WTC11 (cell line): ENCODE measurements around the gene ADCYAP1R1. TPM values are rescaled to one million over a fixed set of nuclear protein-coding genes. Genes with fewer than 3 reads are reported as not detected.

ENCODE experiments used
- ATAC-seq: fragments of 200-7000 bp; cut with Tn5 transposase; 2 replicates; pipeline ENCODE4 v1.10.0; 2021; ENCODE audit warnings: mild to moderate bottlenecking, moderate library complexity
- CTCF ChIA-PET: fragments of 300-600 bp; sonication (Branson Sonifier 250); formaldehyde crosslinking; loops from one replicate; lab custom pipeline; 2021; ENCODE audit warnings: antibody characterized with exemption; lab: Charles Lee
- POLR2A ChIA-PET: fragments of 350-600 bp; sonication (Branson Sonifier 250); formaldehyde crosslinking; loops from one replicate; lab custom pipeline; 2021; ENCODE audit warnings: antibody characterized with exemption; lab: Charles Lee
- DNase-seq: peaks from one replicate; pipeline ENCODE4 v3.0.0; 2021; ENCODE audit warnings: low spot score
- H3K27ac Mint-ChIP-seq: 2 replicates; pipeline ENCODE4 v1.8.0; 2021; ENCODE audit warnings: mixed read lengths
- H3K27me3 Mint-ChIP-seq: 2 replicates; pipeline ENCODE4 v1.8.0; 2021; ENCODE audit warnings: low read depth, mild to moderate bottlenecking, moderate library complexity, mixed read lengths
- H3K36me3 Mint-ChIP-seq: 2 replicates; pipeline ENCODE4 v1.8.0; 2021; ENCODE audit warnings: mixed read lengths
- H3K4me1 Mint-ChIP-seq: 2 replicates; pipeline ENCODE4 v1.8.0; 2022; ENCODE audit warnings: mixed read lengths
- H3K4me3 Mint-ChIP-seq: 2 replicates; pipeline ENCODE4 v1.8.0; 2021; ENCODE audit warnings: mild to moderate bottlenecking, moderate library complexity, mixed read lengths
- H3K9me3 Mint-ChIP-seq: 2 replicates; pipeline ENCODE4 v1.8.0; 2021; ENCODE audit warnings: mixed read lengths
- ARID4B ChIP-seq: sonication (generic); formaldehyde crosslinking; IDR thresholded peaks from 2 replicates; pipeline ENCODE4 v1.8.0; 2023; ENCODE audit warnings: missing genetic modification reagents, mild to moderate bottlenecking, borderline replicate concordance
- ATF2 ChIP-seq: sonication (generic); formaldehyde crosslinking; IDR thresholded peaks from 2 replicates; pipeline ENCODE4 v1.8.1; 2022; ENCODE audit warnings: low read depth, missing genetic modification reagents, borderline replicate concordance
- ESRRA ChIP-seq: sonication (generic); formaldehyde crosslinking; IDR thresholded peaks from 2 replicates; pipeline ENCODE4 v1.8.1; 2022; ENCODE audit warnings: mild to moderate bottlenecking, missing genetic modification reagents, borderline replicate concordance
- GRHL2 ChIP-seq: fragments of 250-450 bp; sonication (Bioruptor Pico); IDR thresholded peaks from 2 replicates; pipeline ENCODE4 v1.8.0; 2022; ENCODE audit warnings: mild to moderate bottlenecking, moderate library complexity; ENCODE audit not compliant: insufficient replicate concordance, severe bottlenecking
- JAZF1 ChIP-seq: fragments of 250-450 bp; sonication (Bioruptor Pico); IDR thresholded peaks from 2 replicates; pipeline ENCODE4 v1.9.0; 2021; ENCODE audit warnings: moderate library complexity, mild to moderate bottlenecking, inconsistent platforms
- MAX ChIP-seq: sonication (generic); formaldehyde crosslinking; IDR thresholded peaks from 2 replicates; pipeline ENCODE4 v1.8.0; 2022; ENCODE audit warnings: mild to moderate bottlenecking, missing genetic modification reagents
- MLX ChIP-seq: sonication (generic); formaldehyde crosslinking; IDR thresholded peaks from 2 replicates; pipeline ENCODE4 v1.8.1; 2023; ENCODE audit warnings: mild to moderate bottlenecking, missing genetic modification reagents, moderate library complexity
- SOX15 ChIP-seq: fragments of 250-450 bp; sonication (Bioruptor Pico); IDR thresholded peaks from 2 replicates; pipeline ENCODE4 v1.9.0; 2021; ENCODE audit warnings: mild to moderate bottlenecking
- TEAD4 ChIP-seq: sonication (generic); formaldehyde crosslinking; IDR thresholded peaks from 2 replicates; pipeline ENCODE4 v1.8.0; 2022; ENCODE audit warnings: mild to moderate bottlenecking, missing genetic modification reagents
- ZNF121 ChIP-seq: sonication (generic); formaldehyde crosslinking; IDR thresholded peaks from 2 replicates; pipeline ENCODE4 v1.8.0; 2023; ENCODE audit warnings: missing genetic modification reagents
- ZNF219 ChIP-seq: sonication (generic); formaldehyde crosslinking; IDR thresholded peaks from 2 replicates; pipeline ENCODE4 v1.8.0; 2023; ENCODE audit warnings: missing genetic modification reagents, mild to moderate bottlenecking, borderline replicate concordance
- ZNF232 ChIP-seq: sonication (generic); formaldehyde crosslinking; IDR thresholded peaks from 2 replicates; pipeline ENCODE4 v1.8.0; 2022; ENCODE audit warnings: mild to moderate bottlenecking, missing genetic modification reagents
- ZNF396 ChIP-seq: fragments of 250-450 bp; sonication (Bioruptor Pico); IDR thresholded peaks from 2 replicates; pipeline ENCODE4 v1.8.0; 2021; ENCODE audit warnings: mild to moderate bottlenecking, moderate library complexity, borderline replicate concordance
- total RNA-seq: library from RNA; stranded (reverse); gene quantifications from 3 replicates; pipeline ENCODE4 v1.2.3, GENCODE V29; 2021
- TF ChIP-seq, protein P1 (sequence below): fragments of 250-450 bp; sonication (Bioruptor Pico); conservative IDR thresholded peaks from 2 replicates; pipeline ENCODE4 v1.9.0; 2021; ENCODE audit warnings: mild to moderate bottlenecking
- TF ChIP-seq, protein P2 (sequence below): sonication (generic); formaldehyde crosslinking; IDR thresholded peaks from 2 replicates; pipeline ENCODE4 v1.8.1; 2023; ENCODE audit warnings: mild to moderate bottlenecking, missing genetic modification reagents

ADCYAP1R1 gene
- total RNA-seq, 1 experiment from 2014 or later = 9.9 TPM

GRCh38 chr7:31129067-31129466, 77.0 kb downstream of the ADCYAP1R1 start:
- Mint-ChIP-seq H3K9me3 (peaks cover 5% of the 10 kb centered on the region), H3K4me1 (no peaks in the 10 kb centered on the region), H3K27ac (no peak overlapping the region), H3K27me3 (peaks cover 7% of the 10 kb centered on the region; the same call in 1 of the 2 replicates), H3K36me3 (no peaks in the 10 kb centered on the region), H3K4me3 (no peak overlapping the region)
- ChIA-PET POLR2A (no interaction called here), CTCF (interaction anchor here (0.5 to 12.9 kb wide), 20 partner anchors 8 to 504 kb away, joined by 3 to 882 read pairs (median 4); partner anchors contain the start of gene GHRHR)
- TF ChIP-seq GRHL2 (CRISPR knock-in tag) (no peak), ZNF219 (CRISPR knock-in tag) (no peak), ZNF232 (CRISPR knock-in tag) (no peak), ZNF396 (CRISPR knock-in tag) (no peak), SOX15 (CRISPR knock-in tag) (no peak), ARID4B (no peak), MAX (CRISPR knock-in tag) (no peak), MLX (CRISPR knock-in tag) (no peak), ESRRA (CRISPR knock-in tag) (no peak), TEAD4 (CRISPR knock-in tag) (no peak), ATF2 (CRISPR knock-in tag) (no peak), ZNF121 (CRISPR knock-in tag) (no peak), JAZF1 (CRISPR knock-in tag) (no peak)
- TF ChIP-seq, protein P1, sequence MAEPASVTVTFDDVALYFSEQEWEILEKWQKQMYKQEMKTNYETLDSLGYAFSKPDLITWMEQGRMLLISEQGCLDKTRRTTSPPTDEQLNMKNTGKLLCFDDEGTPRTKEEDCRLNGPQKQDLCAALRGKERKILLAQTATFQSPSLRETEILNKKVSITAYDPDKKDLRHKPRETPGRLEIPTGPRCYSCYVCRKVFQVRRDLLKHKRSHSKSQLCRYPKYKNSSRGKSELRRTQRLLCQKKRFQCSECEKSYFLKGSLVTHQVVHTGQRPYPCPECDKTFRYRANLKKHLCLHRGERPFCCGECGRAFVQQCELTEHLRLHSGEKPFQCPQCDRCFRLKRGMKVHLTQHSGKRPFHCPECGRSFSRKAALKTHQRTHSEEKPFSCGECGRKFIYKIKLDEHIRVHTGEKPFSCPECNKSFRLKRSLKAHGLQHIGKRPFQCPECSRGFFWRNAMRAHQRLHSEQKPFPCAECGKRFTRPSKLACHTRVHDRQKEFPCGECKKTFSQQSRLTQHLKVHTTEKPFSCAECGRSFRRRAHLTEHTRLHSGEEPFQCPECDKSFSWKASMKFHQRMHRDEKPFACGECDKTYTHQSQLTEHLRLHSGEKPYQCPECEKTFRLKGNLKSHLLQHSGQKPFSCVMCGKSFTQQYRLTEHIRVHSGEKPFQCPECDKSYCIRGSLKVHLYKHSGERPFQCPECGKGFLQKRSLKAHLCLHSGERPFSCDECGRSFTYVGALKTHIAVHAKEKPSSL (CRISPR knock-in tag) = no peak
- TF ChIP-seq, protein P2, sequence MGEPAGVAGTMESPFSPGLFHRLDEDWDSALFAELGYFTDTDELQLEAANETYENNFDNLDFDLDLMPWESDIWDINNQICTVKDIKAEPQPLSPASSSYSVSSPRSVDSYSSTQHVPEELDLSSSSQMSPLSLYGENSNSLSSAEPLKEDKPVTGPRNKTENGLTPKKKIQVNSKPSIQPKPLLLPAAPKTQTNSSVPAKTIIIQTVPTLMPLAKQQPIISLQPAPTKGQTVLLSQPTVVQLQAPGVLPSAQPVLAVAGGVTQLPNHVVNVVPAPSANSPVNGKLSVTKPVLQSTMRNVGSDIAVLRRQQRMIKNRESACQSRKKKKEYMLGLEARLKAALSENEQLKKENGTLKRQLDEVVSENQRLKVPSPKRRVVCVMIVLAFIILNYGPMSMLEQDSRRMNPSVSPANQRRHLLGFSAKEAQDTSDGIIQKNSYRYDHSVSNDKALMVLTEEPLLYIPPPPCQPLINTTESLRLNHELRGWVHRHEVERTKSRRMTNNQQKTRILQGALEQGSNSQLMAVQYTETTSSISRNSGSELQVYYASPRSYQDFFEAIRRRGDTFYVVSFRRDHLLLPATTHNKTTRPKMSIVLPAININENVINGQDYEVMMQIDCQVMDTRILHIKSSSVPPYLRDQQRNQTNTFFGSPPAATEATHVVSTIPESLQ (CRISPR knock-in tag) = no peak
- DNase-seq = no peak
- ATAC-seq = peak; percentile 78
